Cortex of kidney (tissue), 1 donor: ENCODE data around the gene TTC12.

Experiments used
- DNase-seq: peaks from one replicate; lab custom pipeline; 2025; lab: John Stamatoyannopoulos, UW

The TTC12 gene

GRCh38 chr11:113404859-113405430, 90.6 kb downstream of the TTC12 start:
- no peak for DNase-seq

- DNase-seq = no peak
These were observed 91.5 kb downstream of the TTC12 start for GRCh38 chr11:113405724-113406478.

GRCh38 chr11:113407163-113407562, 92.8 kb downstream of the TTC12 start:
- DNase-seq = no peak

GRCh38 chr11:113408206-113408605, 93.8 kb downstream of the TTC12 start:
- DNase-seq = no peak

GRCh38 chr11:113408887-113409286, 94.5 kb downstream of the TTC12 start:
- DNase-seq = no peak

GRCh38 chr11:113409526-113409925, 95.1 kb downstream of the TTC12 start:
- DNase-seq = no peak

GRCh38 chr11:113410414-113411135, 96.2 kb downstream of the TTC12 start:
- DNase-seq = no peak

GRCh38 chr11:113411536-113411935, 97.2 kb downstream of the TTC12 start:
- no peak for DNase-seq

GRCh38 chr11:113412675-113413074, 98.3 kb downstream of the TTC12 start:
- DNase-seq = no peak

GRCh38 chr11:113415343-113415742, 101.0 kb downstream of the TTC12 start:
- no peak for DNase-seq
